KMS-11 (cell line): ENCODE measurements around the gene AXIN1.

Experiments used
- H2AFZ ChIP-seq: fragments of 200-600 bp; sonication (generic); 2 replicates; pipeline ENCODE4 v1.6.1; 2016; ENCODE audit warnings: antibody characterized with exemption, mixed run types, low read depth
- H3K27ac ChIP-seq: fragments of 200-600 bp; sonication (generic); 2 replicates; pipeline ENCODE4 v1.6.1; 2016; ENCODE audit warnings: mild to moderate bottlenecking, mixed run types
- H3K27me3 ChIP-seq: fragments of 200-600 bp; sonication (generic); 2 replicates; pipeline ENCODE4 v1.6.1; 2017; ENCODE audit warnings: mild to moderate bottlenecking, low read depth, mixed run types, moderate library complexity; ENCODE audit not compliant: insufficient read depth
- H3K36me3 ChIP-seq: fragments of 200-600 bp; sonication (generic); 2 replicates; pipeline ENCODE4 v1.6.1; 2017; ENCODE audit warnings: mild to moderate bottlenecking, mixed run types; ENCODE audit not compliant: insufficient read depth
- H3K4me1 ChIP-seq: fragments of 200-600 bp; sonication (generic); 2 replicates; pipeline ENCODE4 v1.6.1; 2016; ENCODE audit warnings: mild to moderate bottlenecking, low read depth, mixed run types; ENCODE audit not compliant: poor library complexity, severe bottlenecking
- H3K4me2 ChIP-seq: fragments of 200-600 bp; sonication (generic); 2 replicates; pipeline ENCODE4 v1.7.0; 2016; ENCODE audit warnings: mild to moderate bottlenecking, mixed run types
- H3K4me3 ChIP-seq: fragments of 200-600 bp; sonication (generic); IDR thresholded peaks from 2 replicates; pipeline ENCODE4 v1.6.1; 2017; ENCODE audit warnings: low read depth, low read length, mixed read lengths; ENCODE audit not compliant: insufficient read depth
- H3K79me2 ChIP-seq: fragments of 200-600 bp; sonication (generic); 2 replicates; pipeline ENCODE4 v1.6.1; 2016; ENCODE audit warnings: low read depth, mixed run types; ENCODE audit not compliant: insufficient read depth
- H3K9ac ChIP-seq: fragments of 200-600 bp; sonication (generic); 2 replicates; pipeline ENCODE4 v1.6.1; 2016; ENCODE audit warnings: mild to moderate bottlenecking, mixed run types
- H4K20me1 ChIP-seq: fragments of 200-600 bp; sonication (generic); 2 replicates; pipeline ENCODE4 v1.6.1; 2016; ENCODE audit warnings: mild to moderate bottlenecking, mixed run types; ENCODE audit not compliant: insufficient read depth
- CTCF ChIP-seq: fragments of 200-600 bp; sonication (generic); conservative IDR thresholded peaks from 2 replicates; pipeline ENCODE4 v1.6.1; 2017; ENCODE audit warnings: low read depth, mild to moderate bottlenecking, antibody characterized with exemption, low read length, moderate library complexity, mixed read lengths

Gene AXIN1

GRCh38 chr16:369275-369865 lies 16.8 kb upstream of the AXIN1 start:
- Histone ChIP-seq H3K79me2 (peaks cover 6% of the 10 kb centered on the region; the same call in 1 of the 2 replicates), H3K4me2 (peak overlapping the region; percentile 34; the same call in 1 of the 2 replicates), H3K9ac (no peak overlapping the region), H3K4me3 (no peak overlapping the region), H2AFZ (no peak overlapping the region), H3K36me3 (no peaks in the 10 kb centered on the region), H3K27ac (no peak overlapping the region), H3K27me3 (no peaks in the 10 kb centered on the region; the same call in 1 of the 2 replicates), H4K20me1 (no peaks in the 10 kb centered on the region), H3K4me1 (peaks cover 14% of the 10 kb centered on the region)
- no peak for TF ChIP-seq CTCF

- no peak overlapping the region for H2AFZ ChIP-seq
Observed at GRCh38 chr16:368388-369158, 16.1 kb upstream of the AXIN1 start.

GRCh38 chr16:367333-367903 lies 14.9 kb upstream of the AXIN1 start:
- peaks cover 6% of the 10 kb centered on the region; the same call in 1 of the 2 replicates for H3K79me2 ChIP-seq
- H4K20me1 ChIP-seq, result no peaks in the 10 kb centered on the region
- H3K27ac ChIP-seq, result no peak overlapping the region
- no peaks in the 10 kb centered on the region for H3K36me3 ChIP-seq
- H3K9ac ChIP-seq, result no peak overlapping the region
- no peak for TF ChIP-seq CTCF
- no peak overlapping the region for H2AFZ ChIP-seq
- H3K4me3 ChIP-seq, result no peak overlapping the region
- peaks cover 15% of the 10 kb centered on the region for H3K4me1 ChIP-seq
- H3K4me2 ChIP-seq, result no peak overlapping the region
- H3K27me3 ChIP-seq, result peaks cover 10% of the 10 kb centered on the region; the same call in 1 of the 2 replicates

More at GRCh38 chr16:368388-369158, 16.1 kb upstream of the AXIN1 start:
- no peak overlapping the region for H3K27ac ChIP-seq
- no peak overlapping the region for H3K9ac ChIP-seq
- TF ChIP-seq CTCF, result no peak
- H3K4me3 ChIP-seq, result no peak overlapping the region
- H3K4me2 ChIP-seq, result no peak overlapping the region
- H3K27me3 ChIP-seq, result peaks cover 3% of the 10 kb centered on the region; the same call in 1 of the 2 replicates
- no peaks in the 10 kb centered on the region for H4K20me1 ChIP-seq
- peaks cover 6% of the 10 kb centered on the region; the same call in 1 of the 2 replicates for H3K79me2 ChIP-seq
- peaks cover 14% of the 10 kb centered on the region for H3K4me1 ChIP-seq
- H3K36me3 ChIP-seq, result no peaks in the 10 kb centered on the region

GRCh38 chr16:366476-366875 lies 14.0 kb upstream of the AXIN1 start:
- no peak overlapping the region for H2AFZ ChIP-seq
- no peak overlapping the region for H3K9ac ChIP-seq
- H3K4me3 ChIP-seq, result no peak overlapping the region
- TF ChIP-seq CTCF, result no peak
- no peaks in the 10 kb centered on the region for H3K36me3 ChIP-seq
- H3K27me3 ChIP-seq, result peaks cover 15% of the 10 kb centered on the region; the same call in 1 of the 2 replicates
- H3K27ac ChIP-seq, result no peak overlapping the region
- H3K79me2 ChIP-seq, result peaks cover 6% of the 10 kb centered on the region; the same call in 1 of the 2 replicates
- H3K4me1 ChIP-seq, result peaks cover 22% of the 10 kb centered on the region
- H3K4me2 ChIP-seq, result no peak overlapping the region
- H4K20me1 ChIP-seq, result no peaks in the 10 kb centered on the region
